Stimulated activated CD8-positive, alpha-beta memory T cell treated with anti-CD3 and anti-CD28 coated beads, Interleukin-4, amount 100 ng/mL, for 48 hours (primary cell): Measurements from ENCODE around the gene KLK2.

Experiments
- DNase-seq: peaks from one replicate; pipeline ENCODE4 v3.0.0-alpha.2; 2020

The KLK2 gene

DNA sequence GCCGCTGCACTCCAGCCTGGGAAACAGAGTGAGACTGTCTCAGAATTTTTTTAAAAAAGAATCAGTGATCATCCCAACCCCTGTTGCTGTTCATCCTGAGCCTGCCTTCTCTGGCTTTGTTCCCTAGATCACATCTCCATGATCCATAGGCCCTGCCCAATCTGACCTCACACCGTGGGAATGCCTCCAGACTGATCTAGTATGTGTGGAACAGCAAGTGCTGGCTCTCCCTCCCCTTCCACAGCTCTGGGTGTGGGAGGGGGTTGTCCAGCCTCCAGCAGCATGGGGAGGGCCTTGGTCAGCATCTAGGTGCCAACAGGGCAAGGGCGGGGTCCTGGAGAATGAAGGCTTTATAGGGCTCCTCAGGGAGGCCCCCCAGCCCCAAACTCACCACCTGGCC is at the start of gene KLK2:
KLK2 (plus strand) TSS at position 384 of the 400 bp plus-strand sequence. CDS start 35 bp downstream, outside the sequence.
- DNase-seq = no peak

DNA sequence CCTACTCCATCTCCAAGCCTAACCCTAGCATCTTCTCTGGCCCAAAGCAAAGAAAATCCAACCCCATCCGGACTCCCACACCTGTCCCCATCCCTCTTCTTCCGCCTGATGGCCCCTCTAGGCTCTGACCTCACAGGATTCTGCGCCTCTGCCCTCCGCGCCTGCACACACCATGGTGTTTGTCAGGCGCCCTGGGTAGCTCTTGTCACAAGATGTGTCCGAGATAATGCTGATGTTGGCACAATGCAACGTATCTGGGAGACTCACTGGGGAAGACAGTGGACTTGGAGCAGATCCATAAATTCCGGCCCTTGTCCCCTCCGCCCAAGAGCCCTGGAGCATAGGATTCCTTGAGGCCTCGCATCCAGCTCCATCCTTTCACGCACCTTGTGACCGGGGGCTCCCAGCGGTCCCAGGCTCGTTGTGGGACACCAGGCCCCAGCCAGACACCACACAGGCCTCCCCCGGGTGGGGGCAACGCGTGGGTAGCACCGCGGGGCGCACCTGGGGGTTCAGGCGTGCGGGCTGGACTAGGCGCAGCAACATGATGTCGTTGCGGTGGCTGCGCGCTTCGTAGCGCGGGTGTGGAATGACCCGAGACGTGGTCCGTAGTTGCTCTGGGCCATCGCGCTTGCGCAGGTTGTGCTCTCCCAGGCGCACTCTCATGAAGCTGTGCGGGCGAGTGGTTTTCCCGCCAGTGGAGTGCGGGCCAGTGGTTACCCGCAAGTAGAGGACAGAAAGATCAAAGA is 46.6 kb upstream of the KLK2 start:
- no peak for DNase-seq

DNA sequence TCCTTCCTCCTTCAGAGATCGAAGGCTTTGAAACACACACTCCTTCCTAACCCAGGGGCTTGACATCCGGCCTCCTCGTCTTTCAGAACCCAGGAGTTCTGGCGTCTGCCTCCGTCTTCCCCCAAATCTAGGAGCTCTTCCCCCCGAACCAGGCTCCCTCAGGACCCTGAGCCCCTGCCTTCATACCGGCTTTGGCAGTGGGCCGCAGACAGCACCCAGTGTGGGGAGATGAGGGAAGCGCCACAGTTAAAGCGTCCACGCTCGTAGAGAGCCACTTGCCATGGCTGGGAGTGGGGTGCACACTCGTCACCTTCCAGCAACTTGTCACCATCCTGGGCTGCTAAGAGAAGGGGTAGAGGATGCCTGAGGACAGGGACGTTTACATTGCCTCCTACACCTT is 45.8 kb upstream of the KLK2 start:
- DNase-seq = no peak

- DNase-seq = no peak
Measured at GRCh38 chr19:50829801-50830200, 43.4 kb upstream of the KLK2 start.

DNA sequence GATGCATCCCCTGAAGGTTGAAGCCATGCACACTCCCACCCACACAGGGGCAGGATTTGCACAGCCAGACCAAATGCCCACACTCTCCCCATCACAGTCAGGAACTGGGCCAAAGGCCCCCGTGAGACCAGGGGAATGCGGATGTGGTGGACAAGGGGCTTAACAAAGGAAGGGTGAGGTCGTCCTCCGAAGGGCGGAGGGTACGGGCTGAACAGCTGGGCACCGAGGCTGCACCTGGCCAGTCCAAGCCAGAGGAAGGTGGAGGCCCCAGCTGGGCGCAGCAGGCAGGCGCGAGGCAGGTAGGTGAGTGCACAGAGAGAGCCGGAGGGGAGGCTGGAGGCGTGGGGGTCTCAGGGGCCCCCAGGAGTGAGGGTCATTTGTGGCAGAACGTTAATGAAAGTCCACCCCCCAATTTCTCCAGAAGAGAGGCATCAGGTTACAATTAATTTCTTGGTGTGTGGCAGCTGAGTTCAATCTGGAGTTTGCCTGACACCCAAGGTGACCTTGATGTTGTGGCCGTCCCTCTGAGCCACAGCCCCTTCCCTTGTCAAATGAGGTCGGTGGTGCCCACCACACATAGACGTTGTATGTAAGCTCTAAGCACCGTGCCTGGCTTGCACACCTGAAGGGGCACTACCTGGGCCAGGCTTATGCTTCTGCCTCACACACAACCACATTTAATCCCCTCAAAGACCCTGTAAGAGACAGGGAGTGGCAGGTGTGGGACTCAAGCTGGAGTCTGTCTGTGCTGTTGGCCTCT is 42.8 kb upstream of the KLK2 start:
- DNase-seq = no peak

- DNase-seq = no peak
Measured at GRCh38 chr19:50831026-50831396, 42.2 kb upstream of the KLK2 start.

DNA sequence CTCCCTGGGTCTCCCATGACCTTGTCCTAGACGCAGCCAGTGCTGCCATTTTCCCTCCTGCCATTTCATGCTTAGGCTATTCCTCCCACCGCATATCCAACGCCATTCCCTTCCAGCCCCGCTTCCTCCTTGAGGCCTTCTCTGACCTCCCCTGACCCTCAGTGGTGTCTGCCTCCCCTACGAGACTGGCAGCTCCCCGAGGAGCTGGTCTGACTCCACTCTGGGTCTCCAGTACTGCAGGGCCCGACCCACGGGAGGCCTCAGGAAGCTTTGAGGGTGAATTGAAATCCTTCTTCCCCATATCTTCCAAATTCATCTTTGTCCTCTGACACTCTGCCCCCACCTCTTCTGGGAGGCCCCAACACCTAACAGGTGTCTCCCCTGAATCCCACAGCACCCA is 40.6 kb upstream of the KLK2 start:
- no peak for DNase-seq

GRCh38 chr19:50833117-50833801 is 40.0 kb upstream of the KLK2 start, which contains the start of gene KLK15:
KLK15 (minus strand) TSS chr19:50833574; CDS start chr19:50831492, 2,082 bp downstream.
- no peak for DNase-seq

- no peak for DNase-seq
Measured at GRCh38 chr19:50833802-50834167, 39.5 kb upstream of the KLK2 start.

DNA sequence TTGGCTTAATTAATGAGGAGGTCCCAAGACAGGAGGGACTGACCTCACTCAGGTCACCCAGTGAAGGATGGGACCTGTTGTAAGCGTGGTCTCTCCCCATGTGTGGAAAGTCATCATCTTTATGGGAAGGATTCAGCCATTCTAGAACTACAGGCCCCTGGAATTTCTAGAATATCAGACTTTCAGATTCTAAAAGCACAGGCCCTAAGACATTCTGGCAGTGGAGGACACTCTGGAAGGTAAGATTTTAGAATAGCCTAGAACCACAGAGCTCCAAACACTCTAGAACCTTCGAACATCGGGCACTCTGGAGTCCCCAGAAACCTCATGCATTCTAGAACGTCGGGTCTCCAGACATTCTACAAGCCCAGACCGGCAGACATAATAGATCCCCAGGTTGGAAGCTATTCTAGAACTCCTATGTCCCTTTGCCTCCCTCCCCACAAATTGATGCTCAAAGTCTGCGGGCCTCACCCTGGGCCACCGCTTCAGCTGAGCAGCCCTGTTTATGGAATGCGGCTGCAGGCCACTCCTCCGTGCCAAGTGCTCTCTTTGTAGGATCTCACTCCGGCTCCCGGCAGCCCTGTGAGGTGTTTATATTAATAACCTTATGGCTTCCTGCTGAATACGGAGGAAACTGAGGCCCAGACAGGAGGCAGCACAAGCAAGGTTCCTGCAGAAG is 38.0 kb upstream of the KLK2 start:
- no peak for DNase-seq

DNA sequence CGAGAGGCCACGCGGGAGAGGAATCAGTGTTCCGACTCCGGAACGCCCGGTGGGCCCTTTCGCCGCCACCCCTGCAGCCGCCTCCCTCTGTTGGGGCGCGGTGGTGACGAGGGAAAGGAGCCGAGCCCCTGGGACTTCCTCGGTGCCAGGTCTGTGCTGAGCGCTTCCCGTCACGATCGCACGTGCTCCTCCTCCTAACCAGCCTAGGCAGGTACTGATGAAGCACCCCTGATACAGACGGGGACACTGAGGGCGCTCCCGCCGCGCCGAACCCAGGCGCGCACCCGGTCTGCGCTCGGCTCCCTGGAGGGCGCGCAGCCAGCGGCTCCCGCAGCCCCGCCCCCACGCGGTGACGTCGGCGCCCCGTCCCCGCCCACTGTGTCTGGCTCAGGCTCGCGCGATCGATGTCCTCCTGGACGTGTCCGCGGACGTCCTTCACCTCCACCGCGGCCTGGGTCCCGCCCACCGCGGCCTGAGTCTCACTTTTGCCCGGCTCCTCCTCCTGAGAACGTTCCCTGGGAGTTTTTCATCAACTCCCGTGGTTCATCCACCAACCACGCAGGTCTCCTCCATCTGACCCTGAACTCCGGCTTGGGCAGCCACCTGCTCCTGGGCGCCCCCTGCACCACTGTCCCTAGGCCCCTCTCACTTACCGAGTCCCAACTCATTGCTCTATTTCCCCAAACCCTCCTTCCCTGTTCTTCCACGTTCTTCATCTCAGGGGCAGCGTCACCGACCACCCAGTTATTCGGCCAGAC is 37.3 kb upstream of the KLK2 start:
- peak; percentile 90 for DNase-seq

GRCh38 chr19:50836543-50837195 is 36.6 kb upstream of the KLK2 start:
- no peak for DNase-seq

GRCh38 chr19:50837300-50837699 is 35.9 kb upstream of the KLK2 start:
- no peak for DNase-seq

GRCh38 chr19:50838239-50838638 is 35.0 kb upstream of the KLK2 start:
- no peak for DNase-seq

DNA sequence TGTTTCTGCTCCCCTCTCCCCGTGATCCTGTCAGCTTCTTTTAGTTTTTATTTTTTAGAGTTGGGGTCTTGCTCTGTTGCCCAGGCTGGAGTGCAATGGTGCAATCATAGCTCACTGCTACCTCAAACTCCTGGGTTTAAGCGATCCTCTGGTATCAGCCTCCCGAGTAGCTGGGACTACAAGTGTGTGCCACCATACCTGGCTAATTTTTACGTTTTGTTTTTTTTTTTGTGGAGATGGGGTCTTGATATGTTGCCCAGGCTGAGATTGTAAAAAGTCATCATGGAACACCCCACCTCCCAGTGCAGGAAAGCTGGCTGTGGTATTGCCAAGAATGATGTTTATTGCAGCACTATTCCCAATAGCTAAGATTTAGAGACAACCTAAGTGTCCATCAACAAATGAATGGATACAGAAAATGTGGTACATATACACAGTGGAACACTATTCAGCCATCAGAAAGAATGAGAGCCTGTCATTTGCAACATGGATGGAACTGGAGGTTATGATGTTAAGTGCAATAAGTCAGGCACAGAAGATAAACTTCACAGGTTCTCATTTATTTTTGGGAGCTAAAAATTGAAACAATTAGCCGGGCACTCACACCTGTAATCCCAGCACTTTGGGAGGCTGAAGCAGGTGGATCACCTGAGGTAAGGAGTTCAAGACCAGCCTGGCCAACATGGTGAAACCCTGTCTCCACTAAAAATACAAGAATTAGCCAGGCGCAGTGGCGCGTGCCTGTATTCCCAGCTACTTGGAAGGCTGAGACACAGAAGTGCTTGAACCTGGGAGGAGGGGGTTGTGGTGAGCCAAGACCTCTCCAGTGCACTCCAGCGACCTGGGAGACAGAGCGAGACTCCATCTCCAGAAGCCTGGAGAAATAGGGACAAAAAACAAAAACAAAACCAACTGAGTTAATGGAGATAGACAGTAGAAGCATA is 33.3 kb upstream of the KLK2 start:
- no peak for DNase-seq

DNA sequence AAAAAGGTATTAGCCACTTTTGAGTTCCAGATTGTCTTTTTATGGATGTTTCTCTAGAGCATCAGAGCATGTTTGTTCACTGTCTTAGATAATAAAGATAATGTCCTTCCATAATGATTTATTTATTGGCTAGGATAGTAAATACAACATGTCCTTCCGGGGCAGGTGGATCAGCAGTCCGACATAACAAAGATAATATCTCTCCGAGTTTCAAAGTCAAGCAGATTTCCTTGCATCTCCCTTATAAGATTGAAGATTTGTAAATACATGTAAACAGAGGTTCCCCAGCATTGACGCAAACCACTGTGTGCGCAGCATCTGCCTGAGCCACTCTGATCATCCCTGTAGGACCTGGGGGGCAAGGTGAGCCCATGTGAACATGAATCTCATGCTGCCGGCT is 31.1 kb upstream of the KLK2 start:
- DNase-seq = no peak

DNA sequence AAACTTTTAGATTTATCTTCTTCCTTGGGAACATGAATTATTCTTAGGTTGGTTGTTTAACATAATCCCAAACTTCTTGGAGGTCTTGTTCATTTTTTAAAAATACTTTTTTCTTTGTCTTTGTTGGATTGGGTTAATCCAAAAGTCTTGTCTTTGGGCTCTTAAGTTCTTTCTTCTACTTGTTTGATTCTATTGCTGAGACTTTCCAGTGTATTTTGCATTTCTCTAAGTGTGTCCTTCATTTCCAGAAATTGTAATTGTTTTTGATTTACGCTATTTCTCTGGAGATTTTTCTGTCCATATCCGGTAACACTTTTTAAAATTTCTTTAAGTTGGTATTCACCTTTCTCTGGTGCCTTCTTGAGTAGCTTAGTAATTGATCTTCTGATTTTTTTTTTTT is 30.0 kb upstream of the KLK2 start:
- no peak for DNase-seq

GRCh38 chr19:50843701-50844221 is 29.5 kb upstream of the KLK2 start:
- DNase-seq = no peak

- no peak for DNase-seq
Measured at GRCh38 chr19:50844296-50844935, 28.8 kb upstream of the KLK2 start.

GRCh38 chr19:50850738-50851137 is 22.5 kb upstream of the KLK2 start:
- DNase-seq = no peak
